HepG2 (cell line): ENCODE measurements around the gene NKX1-1. TPM values are rescaled to one million over a fixed set of nuclear protein-coding genes. Genes with fewer than 3 reads are reported as not detected.
A peak's percentile ranks its signal among the peaks of the same experiment; 100 is the strongest.

Source experiments
- ATF7 ChIP-seq, 2 experiments: fragments of 450-650 bp in 1 of 2; sonication (generic) in 1 of 2; formaldehyde crosslinking in 1 of 2; IDR thresholded peaks; 2 replicates each; pipeline versions ENCODE4 v1.4.0 to v1.6.1; 2016 to 2020; ENCODE audit warnings: antibody characterized with exemption in 1 of 2, mild to moderate bottlenecking in 1 of 2, missing genetic modification reagents in 1 of 2
- BRF2 ChIP-seq: sonication (generic); formaldehyde crosslinking; IDR thresholded peaks from 2 replicates; pipeline ENCODE4 v1.8.1; 2022; ENCODE audit warnings: mild to moderate bottlenecking, missing genetic modification reagents
- DMAP1 ChIP-seq: IDR thresholded peaks from 2 replicates; pipeline ENCODE4 v1.6.1; 2016
- EHMT2 ChIP-seq: fragments of 200-600 bp; sonication (generic); IDR thresholded peaks from 2 replicates; pipeline ENCODE4 v1.7.0; 2017; ENCODE audit warnings: antibody characterized with exemption, low read depth, low read length, borderline replicate concordance
- ETV6 ChIP-seq: sonication (generic); formaldehyde crosslinking; conservative IDR thresholded peaks from 2 replicates; pipeline ENCODE4 v1.4.0; 2020; ENCODE audit warnings: missing genetic modification reagents
- GATAD2A ChIP-seq: IDR thresholded peaks from 2 replicates; pipeline ENCODE4 v1.6.1; 2016
- MIXL1 ChIP-seq: IDR thresholded peaks from 2 replicates; pipeline ENCODE4 v1.6.1; 2016
- MLXIP ChIP-seq: sonication (generic); formaldehyde crosslinking; IDR thresholded peaks from 2 replicates; pipeline ENCODE4 v1.9.0; 2021; ENCODE audit warnings: missing genetic modification reagents, borderline replicate concordance
- NR1H2 ChIP-seq: sonication (generic); formaldehyde crosslinking; IDR thresholded peaks from 2 replicates; pipeline ENCODE4 v1.8.1; 2022; ENCODE audit warnings: low read depth, missing genetic modification reagents, borderline replicate concordance
- RAD21 ChIP-seq: fragments of 450-650 bp; formaldehyde crosslinking; IDR thresholded peaks from 2 replicates; pipeline ENCODE4 v1.5.0; 2020; ENCODE audit warnings: mild to moderate bottlenecking
- RELA ChIP-seq: sonication (generic); formaldehyde crosslinking; IDR thresholded peaks from 2 replicates; pipeline ENCODE4 v1.4.0; 2020; ENCODE audit warnings: missing genetic modification reagents
- SRSF4 ChIP-seq: fragments of 200-400 bp; formaldehyde crosslinking; IDR thresholded peaks from one replicate; pipeline ENCODE4 v1.6.1; 2018; ENCODE audit warnings: mild to moderate bottlenecking, low read depth, low read length, moderate library complexity; ENCODE audit not compliant: poor library complexity, severe bottlenecking
- TRAFD1 ChIP-seq: sonication (generic); formaldehyde crosslinking; IDR thresholded peaks from 2 replicates; pipeline ENCODE4 v1.5.1; 2020; ENCODE audit warnings: missing genetic modification reagents, mild to moderate bottlenecking, borderline replicate concordance
- TSC22D2 ChIP-seq: sonication (generic); formaldehyde crosslinking; IDR thresholded peaks from 2 replicates; pipeline ENCODE4 v1.5.1; 2020; ENCODE audit warnings: missing genetic modification reagents, mild to moderate bottlenecking, borderline replicate concordance
- XRCC5 ChIP-seq: fragments of 200-400 bp; formaldehyde crosslinking; optimal IDR thresholded peaks from 2 replicates; pipeline ENCODE3; 2017; ENCODE audit warnings: mild to moderate bottlenecking, low read length
- ZFP91 ChIP-seq: sonication (generic); formaldehyde crosslinking; IDR thresholded peaks from 2 replicates; pipeline ENCODE4 v1.9.0; 2022; ENCODE audit warnings: missing genetic modification reagents, mild to moderate bottlenecking, borderline replicate concordance
- ZFX ChIP-seq: sonication (generic); formaldehyde crosslinking; IDR thresholded peaks from 2 replicates; pipeline ENCODE4 v1.4.0; 2020; ENCODE audit warnings: mild to moderate bottlenecking, low read depth, missing genetic modification reagents, moderate library complexity
- ZMYM2 ChIP-seq: sonication (generic); formaldehyde crosslinking; IDR thresholded peaks from 2 replicates; pipeline ENCODE4 v1.8.0; 2022; ENCODE audit warnings: mild to moderate bottlenecking, missing genetic modification reagents
- ZNF326 ChIP-seq: sonication (generic); formaldehyde crosslinking; IDR thresholded peaks from 2 replicates; pipeline ENCODE4 v1.4.0; 2020; ENCODE audit warnings: missing genetic modification reagents, borderline replicate concordance
- ZNF549 ChIP-seq: sonication (generic); formaldehyde crosslinking; IDR thresholded peaks from 2 replicates; pipeline ENCODE4 v1.5.0; 2020; ENCODE audit warnings: missing genetic modification reagents
- ZNF605 ChIP-seq: sonication (generic); formaldehyde crosslinking; IDR thresholded peaks from 2 replicates; pipeline ENCODE4 v1.8.0; 2022; ENCODE audit warnings: mild to moderate bottlenecking, missing genetic modification reagents
- ZNF678 ChIP-seq: sonication (generic); formaldehyde crosslinking; IDR thresholded peaks from 2 replicates; pipeline ENCODE4 v1.4.0; 2020; ENCODE audit warnings: mild to moderate bottlenecking, missing genetic modification reagents
- ZNF773 ChIP-seq: sonication (generic); formaldehyde crosslinking; IDR thresholded peaks from 2 replicates; pipeline ENCODE4 v1.4.0; 2020; ENCODE audit warnings: missing genetic modification reagents, borderline replicate concordance
- ZNF841 ChIP-seq: sonication (generic); formaldehyde crosslinking; IDR thresholded peaks from 2 replicates; pipeline ENCODE4 v1.8.1; 2023; ENCODE audit warnings: missing genetic modification reagents, borderline replicate concordance
- polyA plus RNA-seq, 8 experiments: library from polyadenylated mRNA; depleted of rRNA in 3 of 8; stranded (reverse) in 7 of 8; unstranded in 1 of 8; fragments of >200 nt; fragmentation: Illumina TruSeq in 4 of 8; extraction: Trizol in 4 of 8; gene quantifications; 2 replicates each; pipeline versions ENCODE4 v1.2.1 to v1.2.3, GENCODE V29; 2011 to 2016; ENCODE audit warnings: low read depth in 4 of 8, missing spikeins in 1 of 8, mixed read lengths in 1 of 8; ENCODE audit not compliant: insufficient read depth in 1 of 8
- total RNA-seq, 5 experiments: library from RNA; depleted of rRNA; stranded (reverse); fragments of >200 nt; fragmentation: Illumina TruSeq; extraction: Trizol; gene quantifications; 2 replicates each; pipeline ENCODE4 v1.2.3, GENCODE V29; 2016; ENCODE audit warnings: low read depth in 1 of 5

The NKX1-1 gene
- total and polyA plus RNA-seq, 2 of the 13 experiments (the other 11 are each of a cell fraction or from before 2014, with no cell fraction given) = not detected

GRCh38 chr4:1356181-1356998 lies 49.9 kb downstream of the NKX1-1 start (continued):
- TF ChIP-seq TRAFD1 (CRISPR knock-in tag) = no peak
- no peak for TF ChIP-seq TSC22D2 (CRISPR knock-in tag)
- no peak for TF ChIP-seq GATAD2A (CRISPR knock-in tag)
- TF ChIP-seq ZNF773 = no peak
- no peak for TF ChIP-seq ZNF605 (CRISPR knock-in tag)
- no peak for TF ChIP-seq ZNF326
- TF ChIP-seq ZFX = peak; percentile 15; the same call in 1 of the 2 replicates
- TF ChIP-seq ZNF841 (CRISPR knock-in tag) = no peak
- no peak for TF ChIP-seq MLXIP (CRISPR knock-in tag)
- TF ChIP-seq ETV6 (CRISPR knock-in tag) = no peak
- no peak for TF ChIP-seq ZMYM2 (CRISPR knock-in tag)
- no peak for TF ChIP-seq EHMT2
- TF ChIP-seq ATF7 (IDR thresholded peaks at IDR 0.05) = no peak
- no peak for TF ChIP-seq ATF7 (CRISPR knock-in tag; IDR thresholded peaks at IDR 0.05)
- TF ChIP-seq BRF2 (CRISPR knock-in tag) = no peak
- TF ChIP-seq RAD21 (CRISPR knock-in tag) = peak; percentile 57
- TF ChIP-seq MIXL1 (CRISPR knock-in tag) = no peak
- TF ChIP-seq RELA (CRISPR knock-in tag) = no peak
- TF ChIP-seq ZNF549 (CRISPR knock-in tag) = no peak
- no peak for TF ChIP-seq DMAP1
- TF ChIP-seq NR1H2 (CRISPR knock-in tag) = no peak
- peak; percentile 64 for TF ChIP-seq XRCC5
- TF ChIP-seq SRSF4 = no peak
- TF ChIP-seq ZFP91 (CRISPR knock-in tag) = no peak
- TF ChIP-seq ZNF678 = no peak
